GM12874 (cell line): ENCODE data around the gene SEPTIN1.

Experiments used
- CTCF ChIP-seq: IDR thresholded peaks from 2 replicates; pipeline ENCODE4 v1.5.1; 2011; ENCODE audit warnings: low read depth, mild to moderate bottlenecking, control low read depth, low read length, moderate library complexity; ENCODE audit not compliant: insufficient read depth

SEPTIN1 gene

GRCh38 chr16:30371248-30371816 lies 11.0 kb downstream of the SEPTIN1 start:
- TF ChIP-seq CTCF = no peak

GRCh38 chr16:30370456-30371247 lies 11.7 kb downstream of the SEPTIN1 start, which contains the start of gene TBC1D10B:
Gene TBC1D10B, minus strand, starts transcription at chr16:30370494. Its CDS starts 311 bp downstream, at chr16:30370183.
- no peak for TF ChIP-seq CTCF

- 0 out of 2 replicates have a peak, but pooled peaks have one; percentile 6 for TF ChIP-seq CTCF
Measured at GRCh38 chr16:30369938-30370455, 12.4 kb downstream of the SEPTIN1 start.

GRCh38 chr16:30369091-30369937 lies 13.0 kb downstream of the SEPTIN1 start:
- TF ChIP-seq CTCF = no peak

- no peak for TF ChIP-seq CTCF
Measured at GRCh38 chr16:30368792-30369090, 13.6 kb downstream of the SEPTIN1 start.

GRCh38 chr16:30368122-30368791 lies 14.1 kb downstream of the SEPTIN1 start:
- TF ChIP-seq CTCF = no peak
